ENCODE data around the gene ENTPD2.

The ENTPD2 gene

GRCh38 chr9:137039611-137040366 is 14.1 kb downstream of the ENTPD2 start:
- no peak for TF ChIP-seq CTCF (conservative IDR thresholded peaks at IDR 0.05)
- H3K27ac ChIP-seq = no peak overlapping the region

GRCh38 chr9:137038916-137039315 is 14.9 kb downstream of the ENTPD2 start:
- TF ChIP-seq CTCF (conservative IDR thresholded peaks at IDR 0.05) = no peak
- H3K27ac ChIP-seq = no peak overlapping the region

- H3K27ac ChIP-seq = peak overlapping the region; percentile 91; the same call in 1 of the 2 replicates
Observed at GRCh38 chr9:137037483-137037882, 16.4 kb downstream of the ENTPD2 start.

GRCh38 chr9:137037035-137037434 is 16.8 kb downstream of the ENTPD2 start:
- TF ChIP-seq CTCF (conservative IDR thresholded peaks at IDR 0.05) = no peak
- H3K27ac ChIP-seq = peak overlapping the region; percentile 91

More at GRCh38 chr9:137037483-137037882, 16.4 kb downstream of the ENTPD2 start:
- no peak for TF ChIP-seq CTCF (conservative IDR thresholded peaks at IDR 0.05)

- TF ChIP-seq CTCF (conservative IDR thresholded peaks at IDR 0.05) = no peak
- H3K27ac ChIP-seq = peak overlapping the region; percentile 91
Observed at GRCh38 chr9:137035937-137036336, 17.9 kb downstream of the ENTPD2 start.

- peak; percentile 64 for TF ChIP-seq CTCF (conservative IDR thresholded peaks at IDR 0.05)
- peak overlapping the region; percentile 91 for H3K27ac ChIP-seq
Observed at GRCh38 chr9:137035507-137035834, 18.4 kb downstream of the ENTPD2 start.

GRCh38 chr9:137034709-137035506 is 19.0 kb downstream of the ENTPD2 start:
- peak overlapping the region; percentile 91 for H3K27ac ChIP-seq
- peak; percentile 97 for TF ChIP-seq CTCF (conservative IDR thresholded peaks at IDR 0.05)
